SHP77 treated with DMSO at 0.1 percent for 48 hours (cell line): ENCODE measurements around the gene PCLO.
"Not testable (repeated sequence)": the region's sequence is repeated elsewhere in the genome, so short reads cannot be mapped to it uniquely, and the experiment has no call there.

Experiments used
- DNase-seq: peaks from one replicate; lab custom pipeline; 2025; lab: John Stamatoyannopoulos, UW

PCLO gene

DNA sequence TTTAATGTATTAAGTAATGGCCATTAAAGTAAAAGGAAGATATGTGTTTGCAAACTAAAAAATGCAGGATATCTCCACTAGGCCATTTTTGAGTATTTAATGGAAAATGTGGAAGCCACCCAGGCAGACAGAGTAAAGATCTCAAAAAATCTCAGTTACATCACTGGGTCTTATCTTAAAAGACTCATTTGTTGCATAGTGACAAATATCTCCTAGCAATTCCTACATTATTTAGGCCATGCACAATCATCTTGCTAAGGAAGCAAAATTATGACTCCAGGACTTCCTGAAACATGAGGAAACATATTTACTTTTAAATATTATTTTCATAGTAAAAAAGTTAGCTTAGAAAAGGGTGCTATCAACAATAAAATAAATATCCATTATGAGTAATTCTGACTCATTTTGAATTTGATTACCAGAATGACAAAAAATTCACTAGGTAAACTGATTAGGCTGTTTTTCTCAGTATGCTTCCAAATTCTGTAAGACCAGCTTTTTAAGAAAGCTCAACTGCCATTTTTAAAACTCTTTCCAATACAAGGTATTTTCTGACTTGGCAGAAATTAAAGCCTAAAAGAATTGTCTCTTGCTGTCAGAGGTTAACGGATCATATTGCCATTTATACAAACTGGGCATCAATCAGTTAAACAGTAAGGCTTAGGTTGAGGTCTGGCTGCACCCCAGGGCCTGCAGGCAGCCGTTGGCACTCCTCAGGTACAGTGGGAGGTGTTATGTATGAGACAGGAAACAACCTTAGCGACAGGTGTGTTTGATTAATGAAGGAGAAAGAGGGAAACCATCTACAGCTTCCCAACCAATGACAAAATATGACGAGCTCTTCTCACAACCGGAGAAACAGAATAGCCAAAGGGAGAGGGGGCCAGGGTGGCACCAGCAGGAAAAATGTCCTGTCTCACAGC, 31.8 kb downstream of the PCLO start:
- no peak for DNase-seq

DNA sequence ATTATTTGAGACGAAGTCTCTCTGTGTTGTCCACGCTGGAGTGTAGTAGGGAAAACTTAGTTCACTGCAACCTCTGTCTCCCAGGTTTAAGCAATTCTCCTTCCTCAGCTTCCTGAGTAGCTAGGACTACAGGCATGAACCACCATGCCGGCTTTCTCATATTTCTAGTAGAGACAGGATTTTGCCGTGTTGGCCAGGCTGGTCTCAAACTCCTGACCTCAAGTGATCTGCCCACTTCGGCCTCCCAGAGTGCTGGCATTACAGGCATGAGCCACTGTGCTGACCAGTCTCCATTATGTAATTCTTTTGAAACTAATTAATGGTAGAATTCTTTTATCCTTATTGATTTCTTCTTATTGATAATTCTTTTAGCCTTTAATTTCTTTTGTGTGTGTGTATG, 32.5 kb downstream of the PCLO start:
- DNase-seq: no peak

DNA sequence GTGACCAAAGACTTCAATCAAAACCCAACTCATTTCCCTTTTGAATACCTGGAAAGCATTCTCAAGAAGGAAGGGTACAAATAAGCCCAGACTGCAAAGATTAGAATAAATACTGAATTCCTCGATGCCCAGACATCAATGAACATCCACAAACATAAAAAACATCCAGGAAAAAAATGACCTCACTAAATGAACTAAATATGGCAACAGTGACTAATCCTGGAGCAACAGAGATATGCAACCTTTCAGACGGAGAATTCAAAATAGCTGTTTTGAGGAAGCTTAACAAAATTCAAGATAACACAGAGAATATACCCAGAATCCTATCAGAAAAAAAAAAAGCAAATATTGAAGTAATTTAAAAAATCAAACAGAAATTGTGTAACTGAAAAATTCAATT, 43.2 kb downstream of the PCLO start:
- DNase-seq: no peak

DNA sequence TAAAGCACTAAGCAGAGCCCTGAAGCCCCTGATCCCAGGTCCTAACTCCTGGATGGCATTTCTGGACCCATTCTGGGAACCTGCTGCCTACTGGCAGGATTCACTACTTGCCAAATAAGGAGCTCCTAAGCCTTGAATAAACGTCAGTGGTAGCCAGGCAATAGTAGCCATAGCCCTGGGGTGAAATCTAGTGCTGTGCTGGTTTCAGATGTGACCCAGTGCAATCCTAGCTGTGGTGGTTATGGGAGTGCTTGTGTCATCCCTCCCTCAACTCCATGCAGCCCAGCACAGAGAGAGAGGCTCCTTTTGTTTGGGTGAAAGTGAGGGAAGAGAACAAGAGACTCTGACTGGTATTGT, 43.7 kb downstream of the PCLO start:
- no peak for DNase-seq

DNA sequence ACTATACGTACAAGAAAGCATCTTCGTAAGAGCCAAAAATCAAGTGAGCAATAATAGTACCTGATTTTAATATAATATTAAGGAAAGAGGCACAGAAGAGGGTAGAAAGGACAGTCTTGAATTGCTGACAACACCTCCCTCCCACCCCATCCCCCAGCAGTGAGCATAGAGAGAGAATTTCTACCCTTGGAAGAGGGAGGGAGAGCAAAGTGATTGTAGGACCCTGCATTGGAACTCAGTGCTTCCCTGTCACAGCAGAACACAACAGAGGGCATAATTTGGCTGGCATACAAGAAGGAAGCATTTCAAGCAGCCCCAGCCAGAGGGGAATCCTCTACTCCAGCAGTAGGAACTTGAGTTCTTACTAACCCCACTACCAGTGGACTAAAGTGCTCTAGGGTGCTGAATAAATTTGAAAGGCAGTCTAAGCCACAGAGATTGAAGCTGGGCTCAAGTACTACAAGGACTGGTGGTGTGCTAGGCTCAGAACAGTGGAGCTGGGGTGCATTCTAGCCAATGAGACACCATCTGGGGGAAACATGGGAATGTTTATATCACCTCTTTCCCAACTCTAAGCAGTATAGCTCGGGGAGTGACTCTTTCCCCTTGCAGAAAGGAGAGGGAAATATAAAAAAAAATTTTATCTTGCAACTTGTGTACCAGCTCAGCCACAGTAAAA, 44.2 kb downstream of the PCLO start:
- DNase-seq: no peak

DNA sequence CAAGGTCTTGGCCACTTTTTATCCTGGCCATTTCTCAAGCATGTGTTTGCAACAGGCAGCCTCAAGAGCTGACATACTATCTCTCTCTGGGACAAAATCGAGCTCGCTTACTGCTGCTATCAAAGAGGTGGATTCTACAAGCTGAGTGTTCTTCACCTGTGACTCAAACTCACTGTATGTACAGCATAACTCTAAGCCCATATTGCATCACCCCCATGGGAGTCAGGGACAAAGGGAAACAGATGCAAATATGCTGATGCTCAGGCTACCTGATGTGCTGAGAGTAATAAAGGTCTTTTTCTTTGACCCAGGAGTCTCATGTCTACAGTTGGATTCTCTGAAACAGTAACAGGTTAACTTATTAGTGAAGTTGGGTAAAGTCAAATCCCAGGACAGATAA, 45.2 kb downstream of the PCLO start:
- DNase-seq: no peak

DNA sequence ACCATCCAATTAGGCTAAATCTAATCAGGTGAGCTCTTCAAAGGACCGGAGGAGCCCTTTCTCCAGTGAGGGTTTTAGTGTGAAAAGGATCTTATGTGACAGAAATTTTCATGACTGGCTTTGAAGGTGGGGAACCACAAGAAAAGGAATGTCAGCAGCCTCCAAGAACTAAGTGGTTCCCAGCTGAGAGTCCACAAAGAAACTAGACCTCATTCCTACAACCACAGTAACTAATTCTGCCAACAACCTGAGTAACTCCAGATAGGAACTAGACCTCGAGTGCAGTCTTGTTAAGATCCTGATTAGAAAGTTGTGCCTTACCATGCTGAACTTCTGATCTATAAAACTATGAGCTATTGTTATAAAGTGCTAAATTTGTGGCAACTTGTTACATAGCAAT, 51.3 kb downstream of the PCLO start:
- no peak for DNase-seq

DNA sequence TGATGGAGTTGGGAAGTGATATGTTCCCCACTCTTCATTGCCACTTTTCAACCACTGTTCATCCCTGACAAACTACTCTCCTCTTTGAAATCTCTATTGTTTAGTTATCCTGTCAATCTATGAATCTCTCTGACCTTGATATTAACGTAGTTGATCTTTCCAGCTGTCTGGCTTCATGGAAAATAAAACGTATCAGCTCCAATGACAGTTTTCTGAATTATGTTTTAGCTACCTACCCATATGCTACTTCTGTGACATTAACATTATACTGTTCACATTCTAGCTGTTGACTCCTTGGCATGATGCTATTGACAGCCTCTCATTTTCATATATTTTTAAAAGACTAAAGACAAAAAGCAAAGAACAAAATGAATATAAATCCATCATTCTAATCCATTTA, 53.3 kb downstream of the PCLO start:
- DNase-seq: no peak

DNA sequence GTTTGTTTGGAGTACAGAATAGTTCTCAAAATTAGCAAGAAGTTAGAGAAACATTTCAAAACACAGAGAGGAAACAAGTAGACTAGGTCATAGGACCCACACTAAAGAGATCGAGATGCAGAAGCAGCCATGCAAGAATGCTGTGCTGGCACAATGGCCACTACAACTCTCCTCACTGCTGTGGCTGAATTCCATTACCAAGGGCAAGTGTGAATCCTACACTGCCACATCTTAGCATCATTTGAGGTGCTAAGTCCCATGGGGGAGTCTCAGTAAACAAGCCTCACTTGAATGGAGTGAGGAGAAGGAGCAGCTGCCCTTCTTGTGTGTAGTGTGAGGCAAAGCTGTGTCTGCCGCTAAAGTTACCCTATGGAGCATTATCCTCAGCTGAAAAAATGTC, 56.7 kb downstream of the PCLO start:
- DNase-seq: no peak

DNA sequence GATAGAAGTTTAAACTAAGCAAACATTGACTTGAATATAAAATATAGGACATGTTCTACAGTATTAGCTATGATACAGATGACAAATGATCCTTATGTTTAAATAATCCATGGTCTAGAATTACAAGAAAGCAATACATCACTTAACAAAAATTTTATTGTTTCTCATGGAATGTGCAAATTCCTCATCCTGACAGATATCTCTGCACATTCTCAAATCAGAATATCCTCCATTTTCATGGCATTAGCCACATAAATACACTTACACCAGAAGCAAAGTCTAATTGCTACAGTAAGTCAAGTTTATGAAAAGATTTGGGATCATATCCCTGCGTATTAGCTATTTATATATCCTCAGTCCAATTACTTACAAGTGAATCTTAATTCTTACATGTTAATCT, 57.6 kb downstream of the PCLO start:
- DNase-seq: no peak

DNA sequence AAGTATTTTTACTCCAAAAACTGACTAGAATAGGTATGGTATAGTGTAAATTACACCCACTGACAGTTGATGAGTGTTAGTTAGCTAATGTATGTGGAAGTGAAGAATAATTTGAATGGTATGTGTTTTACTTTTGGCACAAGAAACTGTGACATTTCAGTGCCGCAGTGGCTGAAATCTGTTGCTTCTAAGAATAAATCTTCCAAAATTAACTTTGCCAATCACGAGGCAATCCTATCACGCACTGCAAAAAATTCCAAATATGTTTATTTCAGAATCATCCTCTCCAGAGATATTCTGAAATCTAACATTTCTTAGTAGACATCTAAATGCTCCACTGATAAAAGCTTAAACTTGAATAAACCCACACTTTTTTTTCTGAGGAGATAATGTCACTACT, 61.2 kb downstream of the PCLO start:
- no peak for DNase-seq

DNA sequence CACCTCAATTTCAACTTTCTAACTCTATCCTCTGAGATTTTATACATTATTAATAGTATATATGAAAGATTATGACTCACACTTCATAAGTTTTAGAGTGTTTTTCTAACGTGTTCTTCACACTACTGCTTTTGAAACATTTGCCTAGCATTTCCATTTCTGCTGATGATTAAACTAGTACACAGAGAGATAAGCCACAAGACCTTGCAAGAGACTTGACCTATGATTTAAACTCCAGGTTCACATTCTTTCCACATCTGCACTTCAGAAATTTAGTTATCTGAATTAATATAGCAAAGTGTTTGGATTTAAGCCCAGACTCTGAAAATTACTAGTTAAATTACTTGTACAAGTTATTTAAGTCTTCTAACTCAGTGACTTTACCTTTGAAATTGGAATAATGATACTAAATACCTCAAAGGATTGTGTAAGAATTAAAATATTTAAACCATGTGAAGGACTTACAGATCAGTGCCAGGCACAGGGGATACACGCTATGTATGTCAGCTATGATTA, 66.6 kb downstream of the PCLO start:
- DNase-seq: no peak

DNA sequence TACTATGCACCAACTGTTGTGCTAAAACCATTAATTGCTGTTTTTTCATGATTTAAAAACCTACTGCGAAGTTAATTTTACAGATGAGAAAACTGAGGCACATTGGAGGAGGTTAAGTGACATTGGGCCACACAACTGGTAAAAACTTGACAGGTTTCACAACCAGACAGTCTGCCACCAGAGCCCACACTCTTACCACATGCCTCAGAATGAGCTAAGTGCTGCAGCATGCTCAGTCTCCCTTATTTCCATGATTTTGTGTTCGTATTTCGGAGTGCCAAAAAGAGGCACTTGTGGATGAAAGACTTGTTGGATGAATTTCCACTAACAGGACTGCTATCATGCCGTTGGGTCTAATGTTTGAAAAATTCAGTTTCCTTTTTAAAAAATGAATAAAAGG, 77.4 kb downstream of the PCLO start:
- no peak for DNase-seq

DNA sequence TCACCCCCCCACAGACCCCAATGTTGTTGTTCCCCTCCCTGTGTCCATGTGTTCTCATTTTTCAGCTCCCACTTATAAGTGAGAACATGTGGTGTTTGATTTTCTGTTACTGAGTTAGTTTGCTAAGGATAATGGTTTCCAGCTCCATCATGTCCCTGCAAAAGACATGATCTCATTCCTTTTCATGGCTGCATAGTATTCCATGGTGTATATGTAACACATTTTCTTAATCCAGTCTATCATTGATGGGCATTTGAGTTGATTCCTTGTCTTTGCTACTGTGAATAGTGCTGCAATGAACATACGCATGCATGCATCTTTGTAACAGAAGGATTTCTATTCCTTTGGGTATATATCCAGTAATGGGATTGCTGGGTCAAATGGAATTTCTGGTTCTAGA, 82.8 kb downstream of the PCLO start:
- DNase-seq: not testable (repeated sequence)

DNA sequence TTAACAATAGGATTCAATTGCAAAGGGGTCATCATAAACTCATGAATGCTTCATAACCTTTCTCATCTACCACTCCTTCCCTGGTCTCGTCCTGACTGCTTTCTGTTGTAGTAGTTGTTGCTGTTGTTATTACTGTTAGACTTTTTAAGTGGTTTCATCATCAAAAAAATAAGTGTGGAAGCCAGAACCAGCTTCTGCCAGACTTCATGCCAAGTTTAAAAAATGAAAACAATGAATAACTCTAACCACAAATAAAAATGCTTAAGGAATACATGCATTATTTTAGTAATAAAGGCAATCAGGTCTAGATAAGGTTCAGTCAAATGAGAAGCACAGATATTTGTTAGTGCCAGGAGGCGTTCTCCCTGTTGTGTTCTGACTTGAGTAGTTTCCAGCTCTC, 85.4 kb downstream of the PCLO start:
- no peak for DNase-seq

DNA sequence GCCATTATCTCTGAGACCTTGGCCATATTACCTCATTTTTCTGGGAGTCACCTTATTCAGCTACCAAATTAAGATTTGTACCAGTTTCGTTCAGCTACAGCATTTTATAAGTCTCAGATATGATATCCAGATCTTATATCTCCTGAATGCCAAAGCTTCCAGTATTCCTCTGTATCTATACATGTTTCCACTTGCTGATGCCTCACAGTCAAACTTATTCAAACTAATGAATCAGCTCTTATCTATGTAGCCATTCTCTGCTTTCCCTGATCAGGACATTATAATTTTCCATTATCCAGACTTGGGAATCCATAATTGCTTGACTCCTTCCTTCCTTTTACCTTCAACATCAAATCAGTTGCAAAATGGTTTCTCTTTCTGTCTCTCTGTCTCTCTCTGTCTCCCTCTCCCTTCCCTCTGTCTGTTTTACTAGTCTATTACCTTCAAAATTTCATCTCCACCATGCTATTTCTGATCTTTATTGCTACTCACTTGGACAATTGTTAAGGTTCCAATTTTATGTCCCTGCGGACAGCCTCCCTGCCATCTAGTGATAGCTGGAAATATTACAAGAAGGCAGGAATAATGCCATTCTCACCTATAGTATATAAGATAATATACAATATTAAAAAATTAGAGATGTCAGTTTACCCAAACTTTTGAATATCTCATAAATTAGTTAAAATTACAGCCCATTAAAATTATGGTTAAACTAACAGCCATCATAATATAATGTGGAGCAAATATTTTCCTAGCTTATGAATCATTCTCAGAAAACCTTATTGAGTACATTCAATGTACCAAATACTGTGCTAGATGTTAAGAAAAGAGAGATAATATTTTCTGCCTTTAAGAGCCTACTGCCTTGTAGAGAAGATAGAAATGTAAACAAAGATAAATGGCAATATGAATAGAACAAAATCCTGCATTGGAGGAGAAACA, 89.8 kb downstream of the PCLO start:
- peak; percentile 3 for DNase-seq

DNA sequence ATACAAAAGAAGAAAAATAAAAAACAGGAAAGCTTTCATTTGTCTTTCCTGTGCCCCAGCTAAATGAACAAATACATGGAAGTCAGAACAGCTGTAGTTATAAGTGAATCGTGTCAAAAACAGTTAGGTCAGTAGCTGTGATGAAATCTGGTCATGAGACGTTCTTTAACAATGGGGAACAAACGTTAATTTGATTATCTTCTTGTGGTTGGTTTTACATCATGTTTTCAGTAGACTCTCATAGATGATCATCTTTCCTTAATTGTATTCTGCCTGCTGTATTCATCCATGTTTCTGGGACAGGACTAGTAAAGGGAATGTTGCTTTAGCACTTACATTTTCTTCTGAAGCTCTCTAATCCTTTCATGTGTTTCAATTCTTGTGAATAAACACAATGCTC, 97.0 kb downstream of the PCLO start:
- DNase-seq: no peak

DNA sequence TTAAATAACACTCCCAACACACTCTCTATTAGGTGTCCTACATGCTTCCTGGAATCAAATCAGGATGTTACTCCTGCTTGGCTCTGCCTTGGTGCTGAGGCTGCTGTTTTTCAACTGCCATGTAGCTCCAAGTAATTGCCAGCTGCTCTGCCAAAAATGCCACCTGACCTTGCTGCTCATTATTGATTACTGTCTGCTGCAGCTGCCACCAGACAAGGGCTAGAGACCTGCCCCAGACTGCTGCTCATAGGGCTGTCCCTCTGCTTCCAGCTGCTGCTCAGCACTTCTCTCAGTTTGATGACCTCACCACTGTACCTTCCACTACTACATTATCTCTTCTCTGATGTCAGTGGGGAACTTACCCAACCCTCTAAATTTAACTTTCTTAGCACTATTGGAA, 102.5 kb downstream of the PCLO start:
- DNase-seq: peak; percentile 96

DNA sequence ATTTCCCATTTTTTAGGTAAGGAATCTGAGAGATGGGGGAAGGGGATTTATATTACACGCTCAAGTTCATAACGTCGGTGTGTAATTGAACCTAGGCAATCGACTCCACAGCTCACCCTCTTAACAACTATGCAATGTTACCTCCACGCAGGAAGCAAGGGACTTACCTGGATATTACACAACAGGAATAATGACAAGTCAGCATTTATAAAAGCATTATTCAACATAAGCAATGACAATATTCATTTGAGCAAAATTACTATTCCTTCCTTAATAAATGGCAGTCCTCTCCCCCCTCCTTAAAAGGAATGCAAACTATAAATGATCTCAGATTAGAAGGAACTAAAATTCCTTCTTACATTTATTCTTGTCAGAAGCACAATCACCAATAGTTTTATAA, 104.0 kb downstream of the PCLO start:
- DNase-seq: no peak

DNA sequence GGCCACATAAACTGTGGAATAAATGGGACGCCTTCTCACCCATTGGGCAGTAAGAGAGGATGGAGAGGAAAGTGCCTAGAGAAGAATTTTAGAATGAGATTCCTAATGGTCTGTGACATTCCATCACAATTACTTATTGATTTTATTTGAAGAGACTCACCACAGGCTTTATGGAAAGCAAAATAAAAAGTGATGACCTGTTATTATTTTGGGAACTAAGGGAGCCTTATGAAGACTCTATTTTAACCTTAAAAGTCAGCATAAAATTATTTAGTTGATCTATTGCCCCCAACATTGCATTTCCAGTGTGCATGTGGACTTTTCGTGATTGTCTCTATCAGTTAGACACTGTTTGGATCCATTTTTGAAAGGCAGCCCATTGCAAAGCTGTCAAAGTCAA, 107.5 kb downstream of the PCLO start:
- DNase-seq: no peak

DNA sequence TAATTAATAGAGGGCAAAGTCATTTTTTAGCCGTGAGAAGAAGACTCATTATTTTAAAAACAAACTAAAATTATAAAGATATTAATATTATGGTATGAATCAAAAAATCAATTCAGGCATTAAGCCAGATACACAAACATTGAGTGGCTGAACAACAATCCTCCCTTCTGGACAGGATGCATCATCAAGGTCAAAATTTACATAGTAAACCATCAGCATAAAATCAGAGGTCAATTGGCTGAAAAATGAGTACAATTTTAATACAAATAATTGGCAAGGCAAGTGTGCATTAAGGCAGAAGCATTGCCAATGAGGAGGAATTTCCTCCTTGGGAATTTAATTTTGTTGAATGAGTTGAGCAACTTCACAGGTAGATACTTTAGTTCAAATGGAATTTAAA, 108.2 kb downstream of the PCLO start:
- no peak for DNase-seq

DNA sequence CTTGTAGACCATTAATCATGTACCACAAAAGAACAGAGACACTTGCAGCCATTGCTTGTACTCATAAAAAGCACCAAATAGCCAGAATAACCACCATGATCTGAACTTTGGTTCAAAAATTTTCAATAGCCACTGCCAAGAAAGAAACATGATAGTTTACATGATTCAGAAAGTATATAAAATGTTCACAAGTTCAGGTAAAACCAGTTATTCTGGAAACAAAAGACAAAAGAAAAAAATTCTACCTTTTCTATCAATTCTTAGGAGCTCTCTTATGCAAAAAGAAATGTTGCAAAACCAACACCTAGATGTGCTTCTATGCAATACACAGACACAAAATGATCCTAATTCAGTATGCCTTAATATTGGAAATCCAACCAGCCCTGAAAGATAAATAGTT, 108.7 kb downstream of the PCLO start:
- DNase-seq: no peak
